ENCODE measurements around the gene B4GALNT4. TPM values are rescaled to one million over a fixed set of nuclear protein-coding genes. Genes with fewer than 3 reads are reported as not detected.
"Not testable (repeated sequence)": the region's sequence is repeated elsewhere in the genome, so short reads cannot be mapped to it uniquely, and the experiment has no call there.

The B4GALNT4 gene
- total RNA-seq, 4 donors from 2014 or later: 3.2 to 10.6 (median 4.8) TPM

GRCh38 chr11:359181-359714, 10.1 kb upstream of the B4GALNT4 start:
- WGBS, 2 donors (ENCODE audit: low coverage in 1 of 2): 86 to 87% methylated on average over 2 to 3 of the region's 5 CpGs

GRCh38 chr11:360326-361280, 8.7 kb upstream of the B4GALNT4 start:
- H3K4me1 ChIP-seq: peaks cover 0 to 22% (median 9%) of the 10 kb centered on the region in 3 donors
- H3K36me3 ChIP-seq: no peaks in the 10 kb centered on the region
- ATAC-seq: no peak
- H3K9me3 ChIP-seq: peaks cover 0 to 12% (median 0%) of the 10 kb centered on the region in 3 donors
- no peak overlapping the region for H3K27ac ChIP-seq
- no peak for TF ChIP-seq POLR2AphosphoS5 (IDR thresholded peaks at IDR 0.05)
- no peak for TF ChIP-seq CTCF (IDR thresholded peaks at IDR 0.05)
- TF ChIP-seq EP300 (IDR thresholded peaks at IDR 0.05): no peak
- no peak for TF ChIP-seq POLR2A (IDR thresholded peaks at IDR 0.05)
- 75 to 80% methylated on average over 2 of the region's 22 CpGs for WGBS, 2 donors (ENCODE audit: low coverage in 1 of 2)
- no peak overlapping the region for H3K4me3 ChIP-seq
- peaks cover 16% of the 10 kb centered on the region for H3K27me3 ChIP-seq

More at GRCh38 chr11:359181-359714, 10.1 kb upstream of the B4GALNT4 start:
- H3K9me3 ChIP-seq: peaks cover 0 to 12% (median 0%) of the 10 kb centered on the region in 3 donors
- ATAC-seq: no peak
- H3K27ac ChIP-seq: peak overlapping the region in 2 of 4 donors; percentile 46 to 51
- peaks cover 5 to 35% (median 17%) of the 10 kb centered on the region in 3 donors for H3K4me1 ChIP-seq
- H3K27me3 ChIP-seq: peaks cover 3% of the 10 kb centered on the region
- no peak overlapping the region for H3K4me3 ChIP-seq
- H3K36me3 ChIP-seq: no peaks in the 10 kb centered on the region
- TF ChIP-seq EP300 (IDR thresholded peaks at IDR 0.05) (no peak), CTCF (IDR thresholded peaks at IDR 0.05) (no peak), POLR2A (IDR thresholded peaks at IDR 0.05) (no peak), POLR2AphosphoS5 (IDR thresholded peaks at IDR 0.05) (no peak)

GRCh38 chr11:362642-363442, 6.5 kb upstream of the B4GALNT4 start:
- no peak overlapping the region for H3K27ac ChIP-seq
- H3K36me3 ChIP-seq: no peaks in the 10 kb centered on the region
- H3K4me3 ChIP-seq: no peak overlapping the region
- H3K9me3 ChIP-seq: peaks cover 0 to 12% (median 0%) of the 10 kb centered on the region in 3 donors
- peaks cover 24% of the 10 kb centered on the region for H3K27me3 ChIP-seq
- no peak for ATAC-seq
- H3K4me1 ChIP-seq: peaks cover 0 to 16% (median 7%) of the 10 kb centered on the region in 3 donors
- TF ChIP-seq POLR2A (IDR thresholded peaks at IDR 0.05) (no peak), CTCF (IDR thresholded peaks at IDR 0.05) (no peak), EP300 (IDR thresholded peaks at IDR 0.05) (no peak), POLR2AphosphoS5 (IDR thresholded peaks at IDR 0.05) (no peak)
- 40% methylated on average over 1 of the region's 36 CpGs; no CpG with 5 or more reads in 1 of the 2 donors for WGBS, 2 donors (ENCODE audit: low coverage in 1 of 2)

GRCh38 chr11:363443-363805, 5.9 kb upstream of the B4GALNT4 start:
- ATAC-seq, H3K4me3 ChIP-seq, H3K27ac ChIP-seq, H3K36me3 ChIP-seq: not testable (repeated sequence)
- WGBS, 2 donors (ENCODE audit: low coverage in 1 of 2): no CpG with 5 or more reads among the region's 22 CpGs
- peaks cover 0 to 12% (median 0%) of the 10 kb centered on the region in 3 donors for H3K9me3 ChIP-seq
- H3K4me1 ChIP-seq: peaks cover 0 to 16% (median 6%) of the 10 kb centered on the region in 3 donors
- peaks cover 30% of the 10 kb centered on the region for H3K27me3 ChIP-seq
